Natural killer cell treated with Interleukin-12 subunit alpha and Interleukin-12 subunit beta and Interleukin-15 and Interleukin-18, amount 100 ng/mL, for 72 hours (primary cell): ENCODE measurements around the gene HSD17B2. TPM values are rescaled to one million over a fixed set of nuclear protein-coding genes. Genes with fewer than 3 reads are reported as not detected.
"Not testable (repeated sequence)": the region's sequence is repeated elsewhere in the genome, so short reads cannot be mapped to it uniquely, and the experiment has no call there.

Experiments used
- ATAC-seq, 2 donors: fragments of 150-1000 bp; cut with Tn5 transposase in 1 of 2; sonication (Bioruptor Pico), chemical (Tn5 transposase) in 1 of 2; 2 replicates each; pipeline ENCODE4 v1.10.0; 2021
- DNase-seq: peaks from one replicate; pipeline ENCODE4 v3.0.0; 2022; ENCODE audit warnings: low spot score
- H3K27ac Mint-ChIP-seq, 2 donors: 1 replicate in 1 of 2; 2 replicates in 1 of 2; pipeline ENCODE4 v1.8.0; 2022; ENCODE audit warnings: mixed read lengths in 2 of 2, mild to moderate bottlenecking in 1 of 2, moderate library complexity in 1 of 2
- H3K27me3 Mint-ChIP-seq, 2 donors: 1 replicate in 1 of 2; 2 replicates in 1 of 2; pipeline ENCODE4 v1.8.0; 2022; ENCODE audit warnings: mixed read lengths in 2 of 2
- H3K36me3 Mint-ChIP-seq: one replicate; pipeline ENCODE4 v1.8.0; 2022; ENCODE audit warnings: mixed read lengths
- H3K4me1 Mint-ChIP-seq, 2 donors: 1 replicate in 1 of 2; 2 replicates in 1 of 2; pipeline ENCODE4 v1.8.0; 2022; ENCODE audit warnings: low read depth in 2 of 2, mixed read lengths in 2 of 2, mild to moderate bottlenecking in 1 of 2
- H3K4me3 Mint-ChIP-seq: one replicate; pipeline ENCODE4 v1.8.0; 2022; ENCODE audit warnings: mixed read lengths
- H3K9me3 Mint-ChIP-seq: 2 replicates; pipeline ENCODE4 v1.8.0; 2022; ENCODE audit warnings: mixed read lengths
- total RNA-seq, 2 donors: library from RNA; stranded (reverse); gene quantifications; one replicate each; pipeline ENCODE4 v1.2.3, GENCODE V29; 2022

Gene HSD17B2
- total RNA-seq, 2 donors from 2014 or later, result not detected

DNA sequence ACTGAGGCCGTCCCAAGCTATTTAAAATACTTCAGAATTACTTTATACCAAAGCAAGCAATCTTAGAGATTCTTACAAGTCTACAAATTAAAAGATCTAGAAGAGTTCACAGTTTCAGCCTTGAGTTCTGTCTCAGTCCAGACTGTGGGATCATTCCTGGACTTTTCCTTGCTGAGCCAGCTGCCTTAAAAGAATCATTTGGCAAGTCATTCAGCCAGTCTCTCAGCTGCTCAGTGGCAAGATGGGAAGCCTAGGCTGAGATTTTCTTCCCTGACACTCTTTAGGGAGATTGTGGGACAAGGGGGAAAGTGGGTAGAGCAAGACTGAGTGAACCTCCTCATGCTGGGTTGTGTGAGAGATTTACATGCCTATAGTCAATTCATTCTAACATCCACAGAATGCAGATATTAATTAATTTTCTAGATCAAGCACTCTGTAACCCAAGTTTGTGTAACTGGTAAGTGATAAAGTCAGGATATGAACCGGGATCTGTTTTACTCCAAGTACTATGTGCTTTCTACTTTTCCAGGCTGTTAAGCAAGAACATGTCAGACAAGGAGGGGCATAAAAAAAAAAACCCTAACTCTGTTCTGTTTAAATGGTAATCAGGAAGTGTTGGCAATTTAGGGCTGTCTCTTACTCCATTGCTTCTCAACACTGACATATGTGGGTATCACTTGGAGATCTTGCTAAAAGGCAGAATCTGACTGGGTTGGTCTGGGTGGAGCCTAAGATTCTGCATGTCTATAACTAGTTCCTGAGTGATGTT lies 50.1 kb downstream of the HSD17B2 start:
- Mint-ChIP-seq H3K27me3 (peaks cover 18% of the 10 kb centered on the region in 2 donors), H3K27ac (no peak overlapping the region), H3K4me1 (no peaks in the 10 kb centered on the region), H3K36me3 (no peaks in the 10 kb centered on the region), H3K4me3 (no peak overlapping the region), H3K9me3 (no peaks in the 10 kb centered on the region)
- ATAC-seq (no peak), DNase-seq (no peak)

DNA sequence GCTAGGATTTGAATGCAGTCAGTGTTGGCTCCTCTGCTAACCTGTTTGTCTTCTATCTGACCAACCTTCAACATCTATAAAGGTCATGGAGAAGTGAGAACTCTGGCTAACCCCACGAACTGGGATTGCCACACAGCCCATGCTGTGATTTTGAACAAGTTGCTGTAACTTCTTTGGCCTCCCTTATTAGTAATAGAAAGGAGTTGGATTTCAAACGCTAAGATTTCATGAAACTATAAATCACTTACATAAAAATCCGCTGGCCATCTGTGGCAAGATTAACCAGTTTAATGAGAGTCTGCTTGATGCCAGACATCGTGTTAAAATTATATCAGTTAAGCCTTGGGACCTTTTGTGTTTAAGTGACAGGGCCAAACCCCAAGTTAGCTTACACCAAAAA lies 53.4 kb downstream of the HSD17B2 start:
- H3K9me3 Mint-ChIP-seq, result no peaks in the 10 kb centered on the region
- ATAC-seq (no peak), DNase-seq (no peak)
- H3K36me3 Mint-ChIP-seq, result no peaks in the 10 kb centered on the region
- H3K27ac Mint-ChIP-seq, result no peak overlapping the region
- peaks cover 15 to 19% of the 10 kb centered on the region in 2 donors for H3K27me3 Mint-ChIP-seq
- peaks cover 0 to 3% of the 10 kb centered on the region in 2 donors for H3K4me1 Mint-ChIP-seq
- no peak overlapping the region for H3K4me3 Mint-ChIP-seq

DNA sequence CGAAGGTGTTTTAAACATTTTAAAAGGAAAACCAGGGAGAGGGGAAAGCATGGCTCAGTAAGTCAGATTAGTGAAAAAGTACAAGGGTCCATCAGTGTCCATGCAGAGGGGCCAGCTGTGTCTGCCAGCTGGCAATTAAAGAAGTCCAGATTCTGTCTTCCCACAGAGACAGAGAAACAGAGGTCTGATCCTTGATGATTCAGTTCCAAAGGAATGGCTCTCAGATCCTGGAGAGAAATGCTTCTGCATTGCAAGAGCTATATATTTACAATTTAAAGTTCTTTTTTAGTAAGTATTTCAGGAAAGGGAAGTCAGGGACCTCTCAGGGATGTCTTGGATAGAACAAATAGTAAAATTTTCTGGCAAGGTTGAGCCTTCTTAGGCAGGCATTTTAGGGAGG lies 56.2 kb downstream of the HSD17B2 start:
- ATAC-seq (no peak), DNase-seq (no peak)
- Mint-ChIP-seq H3K27me3 (peaks cover 12 to 13% of the 10 kb centered on the region in 2 donors), H3K4me1 (peaks cover 5 to 11% of the 10 kb centered on the region in 2 donors), H3K27ac (no peak overlapping the region), H3K4me3 (no peak overlapping the region), H3K36me3 (no peaks in the 10 kb centered on the region), H3K9me3 (no peaks in the 10 kb centered on the region)

DNA sequence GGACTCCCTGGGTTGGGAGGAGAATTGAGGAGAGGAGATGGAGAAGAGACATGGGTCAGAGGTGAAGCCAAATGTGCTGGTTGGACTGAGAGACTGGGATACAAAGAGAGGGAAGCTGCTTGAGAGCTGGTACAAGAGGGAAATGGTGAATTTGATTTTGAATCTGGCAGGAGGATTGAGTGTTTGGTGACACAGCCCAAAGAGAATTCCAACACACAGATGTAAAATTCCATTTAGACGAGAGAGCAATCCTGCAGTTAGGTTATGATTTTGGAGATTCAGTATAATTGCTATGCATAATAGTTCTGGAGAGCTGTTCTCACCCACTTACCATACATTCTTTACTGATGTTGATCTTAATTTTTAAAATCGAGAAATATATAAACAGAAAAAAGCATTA lies 57.7 kb downstream of the HSD17B2 start:
- Mint-ChIP-seq H3K36me3 (no peaks in the 10 kb centered on the region), H3K27ac (no peak overlapping the region), H3K27me3 (peaks cover 7 to 13% of the 10 kb centered on the region in 2 donors), H3K9me3 (no peaks in the 10 kb centered on the region), H3K4me1 (peaks cover 5 to 11% of the 10 kb centered on the region in 2 donors), H3K4me3 (no peak overlapping the region)
- ATAC-seq, result no peak
- no peak for DNase-seq

DNA sequence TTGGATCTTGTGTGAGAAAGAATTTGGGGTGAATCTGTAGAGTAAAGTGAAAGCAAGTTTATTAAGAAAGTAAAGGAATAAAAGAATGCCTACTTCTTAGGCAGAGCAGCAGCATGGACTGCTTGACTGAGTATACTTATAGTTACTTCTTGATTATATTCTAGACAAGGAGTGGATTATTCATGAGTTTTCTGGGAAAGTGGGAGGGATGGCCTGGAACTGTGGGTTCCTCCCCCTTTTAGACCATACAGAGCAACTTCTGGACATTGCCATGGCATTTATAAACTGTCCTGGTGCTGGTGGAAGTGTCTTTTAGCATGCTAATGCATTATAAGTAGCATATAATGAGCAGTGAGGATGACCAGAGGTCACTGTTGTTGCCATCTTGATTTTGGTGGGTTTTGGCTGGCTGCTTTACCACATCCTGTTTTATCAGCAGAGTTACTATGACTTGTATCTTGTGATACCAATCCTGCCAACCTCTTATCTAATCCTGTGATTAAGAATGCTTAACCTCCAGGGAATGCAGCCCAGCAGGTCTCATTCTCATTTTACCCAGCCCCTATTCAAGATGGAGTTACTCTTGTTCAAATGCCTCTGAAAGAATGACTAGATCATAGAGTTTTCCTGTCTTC lies 58.7 kb downstream of the HSD17B2 start:
- Mint-ChIP-seq H3K4me1 (peaks cover 5 to 11% of the 10 kb centered on the region in 2 donors), H3K27me3 (peaks cover 11 to 23% of the 10 kb centered on the region in 2 donors), H3K9me3 (no peaks in the 10 kb centered on the region), H3K27ac (no peak overlapping the region), H3K36me3 (no peaks in the 10 kb centered on the region), H3K4me3 (no peak overlapping the region)
- ATAC-seq (no peak), DNase-seq (no peak)

DNA sequence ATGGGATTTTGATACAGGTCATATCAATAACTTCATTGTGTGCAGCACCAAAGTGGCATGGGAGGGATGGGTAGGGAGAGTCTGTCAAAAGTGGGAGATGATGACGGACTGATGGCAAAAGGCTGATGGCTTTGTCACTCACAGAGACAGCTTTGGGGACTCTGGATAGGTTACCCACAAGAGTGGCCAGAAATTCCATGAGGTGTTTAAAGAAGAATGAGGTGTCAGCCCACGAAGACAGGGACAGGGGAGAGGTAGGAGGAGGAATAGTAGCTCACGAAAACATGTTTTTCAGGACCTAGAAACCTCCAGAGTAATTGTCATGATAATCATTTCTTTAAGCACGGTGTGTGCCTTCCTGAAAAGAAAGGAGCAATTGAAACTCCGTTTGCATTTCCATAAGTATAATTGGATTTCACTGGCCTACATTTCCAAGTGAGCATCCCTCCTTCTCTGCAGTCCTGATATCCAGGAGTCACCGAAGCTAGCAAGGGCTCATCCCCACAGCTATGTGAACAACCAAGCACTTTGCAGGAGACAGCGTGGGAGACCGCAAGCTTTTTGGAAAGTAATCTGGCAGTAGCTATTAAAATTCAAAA lies 60.0 kb downstream of the HSD17B2 start:
- no peak overlapping the region for H3K27ac Mint-ChIP-seq
- no peaks in the 10 kb centered on the region for H3K9me3 Mint-ChIP-seq
- no peak for DNase-seq
- ATAC-seq, result no peak
- H3K4me3 Mint-ChIP-seq, result no peak overlapping the region
- H3K4me1 Mint-ChIP-seq, result peaks cover 5 to 11% of the 10 kb centered on the region in 2 donors
- peaks cover 12 to 31% of the 10 kb centered on the region in 2 donors for H3K27me3 Mint-ChIP-seq
- H3K36me3 Mint-ChIP-seq, result no peaks in the 10 kb centered on the region

DNA sequence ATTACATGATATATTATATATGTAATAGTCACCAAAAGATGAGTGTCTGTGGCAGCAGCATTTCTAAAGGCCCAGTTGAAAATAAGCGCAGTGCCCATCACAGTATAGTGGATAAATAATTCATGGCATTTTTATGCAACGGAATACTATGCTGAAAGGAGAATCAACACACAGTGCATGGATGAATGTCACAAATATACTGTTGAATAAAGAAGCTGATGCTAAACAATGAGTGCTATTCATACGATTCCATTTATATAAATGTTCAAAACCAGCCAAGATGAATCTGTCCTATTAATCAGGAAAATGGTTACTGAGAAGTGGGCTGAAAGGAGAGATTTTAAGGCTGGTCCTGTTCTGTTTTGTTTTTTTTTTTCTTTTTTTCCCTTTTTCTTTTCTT lies 61.6 kb downstream of the HSD17B2 start:
- ATAC-seq, result no peak
- Mint-ChIP-seq H3K27me3 (peaks cover 14 to 45% of the 10 kb centered on the region in 2 donors), H3K27ac (no peak overlapping the region), H3K9me3 (no peaks in the 10 kb centered on the region), H3K4me1 (peaks cover 5 to 11% of the 10 kb centered on the region in 2 donors), H3K4me3 (no peak overlapping the region), H3K36me3 (no peaks in the 10 kb centered on the region)
- DNase-seq, result no peak

DNA sequence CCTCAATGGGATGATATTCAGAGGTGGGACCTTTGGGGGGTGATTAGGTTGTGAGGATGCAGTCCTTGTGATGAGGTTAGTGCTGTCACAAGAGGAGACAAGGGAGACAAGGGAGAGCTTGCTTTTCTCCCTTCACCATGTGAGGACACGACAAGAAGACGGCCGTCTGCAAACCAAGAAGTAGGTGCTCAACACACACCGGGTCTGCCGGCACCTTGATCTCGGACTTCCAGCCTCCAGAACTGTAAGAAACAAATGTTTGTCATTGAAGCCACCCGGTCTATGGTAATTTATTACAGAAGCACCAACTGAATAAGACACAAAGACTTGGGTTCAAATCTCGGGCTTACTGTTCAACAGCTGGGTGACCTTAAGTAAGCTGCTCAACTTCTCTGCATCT lies 70.1 kb downstream of the HSD17B2 start:
- H3K27me3 Mint-ChIP-seq, result peaks cover 23 to 27% of the 10 kb centered on the region in 2 donors
- H3K27ac Mint-ChIP-seq, result no peak overlapping the region
- ATAC-seq (no peak), DNase-seq (no peak)
- H3K36me3 Mint-ChIP-seq, result no peaks in the 10 kb centered on the region
- no peaks in the 10 kb centered on the region for H3K9me3 Mint-ChIP-seq
- no peak overlapping the region for H3K4me3 Mint-ChIP-seq
- no peaks in the 10 kb centered on the region for H3K4me1 Mint-ChIP-seq

DNA sequence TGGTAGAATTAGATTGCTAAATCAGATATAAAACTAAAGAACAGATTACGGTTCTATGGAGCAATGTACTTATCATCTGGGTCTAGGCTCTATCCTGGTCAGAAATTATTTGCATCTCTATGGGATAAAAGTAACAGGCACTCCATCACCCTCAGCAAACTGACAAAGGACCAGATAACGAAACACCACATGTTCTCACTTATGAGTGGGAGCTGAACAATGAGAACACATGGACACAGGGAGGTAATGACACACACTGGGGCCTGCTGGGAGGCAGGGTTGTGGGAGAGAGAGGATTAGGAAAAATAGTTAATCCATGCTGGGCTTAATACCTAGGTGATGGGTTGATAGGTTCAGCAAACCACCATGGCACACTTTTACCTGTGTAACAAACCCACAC lies 73.0 kb downstream of the HSD17B2 start:
- ATAC-seq (no peak), DNase-seq (no peak)
- no peak overlapping the region for H3K27ac Mint-ChIP-seq
- no peak overlapping the region for H3K4me3 Mint-ChIP-seq
- H3K36me3 Mint-ChIP-seq, result no peaks in the 10 kb centered on the region
- peaks cover 9 to 14% of the 10 kb centered on the region in 2 donors for H3K27me3 Mint-ChIP-seq
- no peaks in the 10 kb centered on the region for H3K4me1 Mint-ChIP-seq
- H3K9me3 Mint-ChIP-seq, result no peaks in the 10 kb centered on the region

DNA sequence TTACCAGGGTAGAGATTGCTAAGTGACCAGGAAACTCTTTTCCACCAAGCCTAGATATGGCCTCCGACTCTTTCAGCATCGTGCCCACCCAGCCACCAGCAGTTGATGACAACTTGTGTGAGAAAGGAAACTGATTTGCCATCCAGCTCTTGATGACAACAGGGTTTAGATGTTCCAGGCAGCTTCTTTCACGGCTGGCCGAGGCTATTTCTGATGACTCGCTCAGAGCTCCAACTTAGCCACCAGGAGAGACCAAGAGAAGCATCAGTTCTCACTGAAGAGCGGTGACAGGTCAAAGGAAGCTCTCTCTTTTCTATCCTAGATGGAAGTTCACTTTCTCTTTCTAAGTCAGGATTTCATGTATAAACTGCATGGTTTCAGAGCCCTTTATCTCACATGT lies 73.7 kb downstream of the HSD17B2 start:
- no peak for ATAC-seq
- H3K27ac Mint-ChIP-seq, result no peak overlapping the region

DNA sequence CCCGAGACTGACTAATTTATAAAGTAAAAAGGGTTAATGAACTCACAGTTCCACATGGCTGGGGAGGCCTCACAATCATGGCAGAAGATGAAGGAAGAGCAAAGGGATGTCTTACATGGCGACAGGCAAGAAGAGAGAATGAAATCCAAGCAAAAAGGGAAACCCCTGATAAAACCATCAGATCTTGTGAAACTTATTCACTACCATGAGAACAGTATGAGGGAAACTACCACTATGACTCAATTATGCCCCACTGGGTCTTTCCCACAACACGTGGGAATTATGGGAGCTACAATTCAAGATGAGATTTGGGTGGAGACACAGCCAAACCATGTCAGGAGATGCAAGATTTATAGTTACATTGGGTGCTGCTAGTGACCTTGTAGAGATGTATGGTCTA lies 74.2 kb downstream of the HSD17B2 start:
- H3K4me3 Mint-ChIP-seq, H3K4me1 Mint-ChIP-seq, H3K9me3 Mint-ChIP-seq, H3K27ac Mint-ChIP-seq, ATAC-seq, H3K36me3 Mint-ChIP-seq, DNase-seq: not testable (repeated sequence)
- peaks cover 17 to 19% of the 10 kb centered on the region in 2 donors for H3K27me3 Mint-ChIP-seq

More for the DNA sequence above, 73.7 kb downstream of the HSD17B2 start:
- Mint-ChIP-seq H3K4me1 (no peaks in the 10 kb centered on the region), H3K9me3 (no peaks in the 10 kb centered on the region), H3K36me3 (no peaks in the 10 kb centered on the region), H3K27me3 (peaks cover 14 to 17% of the 10 kb centered on the region in 2 donors), H3K4me3 (no peak overlapping the region)
- DNase-seq, result no peak

DNA sequence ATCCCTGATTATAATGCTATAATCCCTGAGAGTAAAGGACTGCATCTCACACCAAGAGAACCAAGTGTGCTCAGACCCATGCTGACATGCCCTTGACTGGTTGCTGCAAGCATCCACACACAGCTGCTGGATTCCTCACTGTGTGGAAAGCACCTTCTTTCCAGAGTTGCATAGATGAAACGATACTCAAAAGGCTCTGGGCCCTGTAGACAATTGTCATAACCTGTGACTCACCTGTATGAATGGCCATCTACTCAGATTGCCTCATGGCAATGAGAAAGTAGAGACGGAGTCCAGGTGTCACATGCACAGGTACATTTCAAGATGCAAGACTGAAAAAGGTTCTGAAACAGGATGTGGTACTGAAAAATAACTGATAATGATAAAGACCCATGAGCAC lies 76.9 kb downstream of the HSD17B2 start:
- no peak for ATAC-seq

DNA sequence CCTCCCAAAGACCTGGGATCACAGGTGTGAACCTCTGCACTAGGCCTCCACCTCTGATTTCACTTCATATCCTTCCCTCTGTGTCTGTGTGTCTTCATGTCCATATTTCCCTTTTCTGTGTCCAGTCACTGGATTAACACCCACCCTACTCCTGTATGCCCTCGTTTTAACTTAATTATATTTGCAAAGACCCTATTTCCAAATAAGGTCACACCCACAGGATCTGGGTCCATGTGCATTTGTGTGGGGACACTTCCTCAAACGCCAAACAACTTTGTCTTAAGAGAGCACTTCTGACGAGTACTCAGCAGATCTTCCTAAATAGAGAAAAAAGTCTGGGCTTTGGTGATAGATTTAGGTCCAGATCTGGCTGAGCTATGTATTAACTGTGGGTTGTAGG lies 78.7 kb downstream of the HSD17B2 start:
- DNase-seq, result no peak
- Mint-ChIP-seq H3K36me3 (no peaks in the 10 kb centered on the region), H3K4me3 (no peak overlapping the region), H3K27me3 (peaks cover 15 to 17% of the 10 kb centered on the region in 2 donors), H3K9me3 (no peaks in the 10 kb centered on the region), H3K4me1 (no peaks in the 10 kb centered on the region), H3K27ac (no peak overlapping the region)
- ATAC-seq, result no peak

More for the DNA sequence above, 76.9 kb downstream of the HSD17B2 start:
- no peaks in the 10 kb centered on the region for H3K4me1 Mint-ChIP-seq
- no peaks in the 10 kb centered on the region for H3K36me3 Mint-ChIP-seq
- no peak overlapping the region for H3K27ac Mint-ChIP-seq
- H3K4me3 Mint-ChIP-seq, result no peak overlapping the region
- DNase-seq, result no peak
- peaks cover 17% of the 10 kb centered on the region in 2 donors for H3K27me3 Mint-ChIP-seq
- no peaks in the 10 kb centered on the region for H3K9me3 Mint-ChIP-seq

DNA sequence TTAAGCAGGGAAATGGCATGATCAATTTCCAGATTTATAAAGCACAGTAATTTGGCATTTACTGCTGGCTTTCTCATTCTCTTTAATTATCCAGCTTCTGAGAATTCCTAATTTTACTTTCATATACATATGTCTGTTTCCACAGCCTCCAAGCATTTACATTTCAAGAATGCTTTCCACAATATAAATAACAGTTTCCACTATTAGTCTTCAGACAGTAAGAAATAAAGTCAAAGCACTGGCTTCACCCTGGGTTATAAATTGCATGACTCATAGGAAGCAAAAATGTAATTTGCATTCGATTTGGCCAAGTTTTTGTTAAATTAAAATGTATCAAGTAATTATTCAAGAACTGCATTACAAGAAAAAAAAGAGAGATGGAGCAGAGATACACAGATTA lies 81.5 kb downstream of the HSD17B2 start:
- peaks cover 7 to 8% of the 10 kb centered on the region in 2 donors for H3K27me3 Mint-ChIP-seq
- no peaks in the 10 kb centered on the region for H3K36me3 Mint-ChIP-seq
- no peaks in the 10 kb centered on the region for H3K4me1 Mint-ChIP-seq
- H3K4me3 Mint-ChIP-seq, result no peak overlapping the region
- no peak overlapping the region for H3K27ac Mint-ChIP-seq
- ATAC-seq (no peak), DNase-seq (no peak)
- H3K9me3 Mint-ChIP-seq, result no peaks in the 10 kb centered on the region
